Measurements from ENCODE around the gene LAMA3.

DNA sequence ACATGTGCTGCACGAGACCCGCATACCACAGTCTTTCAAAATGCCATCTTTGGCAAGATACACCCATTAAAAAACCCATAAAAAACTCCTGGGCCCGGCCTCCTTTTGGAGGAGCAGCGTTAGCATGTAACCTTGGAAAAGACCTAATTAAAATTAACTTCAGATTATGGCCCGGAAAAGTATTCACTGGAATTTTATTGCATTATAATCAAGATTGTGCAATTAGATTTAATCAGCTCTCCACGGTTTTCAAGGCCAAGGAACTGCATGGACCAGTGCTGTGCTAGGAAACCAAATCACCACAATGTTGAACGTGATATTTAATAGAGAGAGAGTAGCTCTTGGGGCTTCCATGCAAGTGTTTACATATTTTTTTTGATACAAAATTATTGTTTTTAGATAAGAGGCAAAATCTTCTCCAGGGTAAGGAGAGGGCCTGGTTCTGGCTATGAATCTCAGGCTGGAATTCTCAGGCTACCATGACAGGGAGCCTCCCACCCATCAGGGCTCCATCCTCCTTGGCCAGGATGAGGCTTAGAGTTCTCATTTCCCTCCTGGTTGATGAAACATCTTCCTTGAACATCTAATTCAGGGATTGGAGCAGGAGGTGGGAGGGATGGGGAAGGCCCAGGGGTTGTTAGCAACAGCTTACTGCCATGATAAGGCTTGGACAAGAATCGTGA, 243.3 kb downstream of the LAMA3 start:
- TF ChIP-seq, protein P1, sequence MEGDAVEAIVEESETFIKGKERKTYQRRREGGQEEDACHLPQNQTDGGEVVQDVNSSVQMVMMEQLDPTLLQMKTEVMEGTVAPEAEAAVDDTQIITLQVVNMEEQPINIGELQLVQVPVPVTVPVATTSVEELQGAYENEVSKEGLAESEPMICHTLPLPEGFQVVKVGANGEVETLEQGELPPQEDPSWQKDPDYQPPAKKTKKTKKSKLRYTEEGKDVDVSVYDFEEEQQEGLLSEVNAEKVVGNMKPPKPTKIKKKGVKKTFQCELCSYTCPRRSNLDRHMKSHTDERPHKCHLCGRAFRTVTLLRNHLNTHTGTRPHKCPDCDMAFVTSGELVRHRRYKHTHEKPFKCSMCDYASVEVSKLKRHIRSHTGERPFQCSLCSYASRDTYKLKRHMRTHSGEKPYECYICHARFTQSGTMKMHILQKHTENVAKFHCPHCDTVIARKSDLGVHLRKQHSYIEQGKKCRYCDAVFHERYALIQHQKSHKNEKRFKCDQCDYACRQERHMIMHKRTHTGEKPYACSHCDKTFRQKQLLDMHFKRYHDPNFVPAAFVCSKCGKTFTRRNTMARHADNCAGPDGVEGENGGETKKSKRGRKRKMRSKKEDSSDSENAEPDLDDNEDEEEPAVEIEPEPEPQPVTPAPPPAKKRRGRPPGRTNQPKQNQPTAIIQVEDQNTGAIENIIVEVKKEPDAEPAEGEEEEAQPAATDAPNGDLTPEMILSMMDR (tag by site-specific recombination; IDR thresholded peaks at IDR 0.05), result no peak
- TF ChIP-seq, protein P2, sequence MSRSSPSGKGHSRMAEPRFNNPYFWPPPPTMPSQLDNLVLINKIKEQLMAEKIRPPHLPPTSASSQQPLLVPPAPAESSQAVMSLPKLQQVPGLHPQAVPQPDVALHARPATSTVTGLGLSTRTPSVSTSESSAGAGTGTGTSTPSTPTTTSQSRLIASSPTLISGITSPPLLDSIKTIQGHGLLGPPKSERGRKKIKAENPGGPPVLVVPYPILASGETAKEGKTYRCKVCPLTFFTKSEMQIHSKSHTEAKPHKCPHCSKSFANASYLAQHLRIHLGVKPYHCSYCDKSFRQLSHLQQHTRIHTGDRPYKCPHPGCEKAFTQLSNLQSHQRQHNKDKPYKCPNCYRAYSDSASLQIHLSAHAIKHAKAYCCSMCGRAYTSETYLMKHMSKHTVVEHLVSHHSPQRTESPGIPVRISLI (tag by site-specific recombination; IDR thresholded peaks at IDR 0.05), result no peak
- TF ChIP-seq RBAK (tag by site-specific recombination; IDR thresholded peaks at IDR 0.05) (no peak), ZNF354C (tag by site-specific recombination; IDR thresholded peaks at IDR 0.05; ENCODE audit: borderline replicate concordance, low read depth) (no peak), ZNF146 (tag by site-specific recombination; IDR thresholded peaks at IDR 0.05) (no peak), REPIN1 (tag by site-specific recombination; IDR thresholded peaks at IDR 0.05; ENCODE audit: low read depth) (no peak), ZNF561 (tag by site-specific recombination; IDR thresholded peaks at IDR 0.05; ENCODE audit: borderline replicate concordance) (no peak), ZNF335 (tag by site-specific recombination; conservative IDR thresholded peaks at IDR 0.05) (no peak), TRIM28 (IDR thresholded peaks at IDR 0.05; ENCODE audit: borderline replicate concordance, low read length) (no peak), ZNF658 (tag by site-specific recombination; IDR thresholded peaks at IDR 0.05) (no peak), TCF7L2 (IDR thresholded peaks at IDR 0.05; ENCODE audit: borderline replicate concordance, low read depth, low read length) (no peak)
- TF ChIP-seq, protein P3, sequence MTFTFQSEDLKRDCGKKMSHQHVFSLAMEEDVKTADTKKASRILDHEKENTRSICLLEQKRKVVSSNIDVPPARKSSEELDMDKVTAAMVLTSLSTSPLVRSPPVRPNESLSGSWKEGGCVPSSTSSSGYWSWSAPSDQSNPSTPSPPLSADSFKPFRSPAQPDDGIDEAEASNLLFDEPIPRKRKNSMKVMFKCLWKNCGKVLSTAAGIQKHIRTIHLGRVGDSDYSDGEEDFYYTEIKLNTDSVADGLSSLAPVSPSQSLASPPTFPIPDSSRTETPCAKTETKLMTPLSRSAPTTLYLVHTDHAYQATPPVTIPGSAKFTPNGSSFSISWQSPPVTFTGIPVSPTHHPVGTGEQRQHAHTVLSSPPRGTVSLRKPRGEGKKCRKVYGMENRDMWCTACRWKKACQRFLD (tag by site-specific recombination; IDR thresholded peaks at IDR 0.05), result no peak
- TF ChIP-seq, protein P4, sequence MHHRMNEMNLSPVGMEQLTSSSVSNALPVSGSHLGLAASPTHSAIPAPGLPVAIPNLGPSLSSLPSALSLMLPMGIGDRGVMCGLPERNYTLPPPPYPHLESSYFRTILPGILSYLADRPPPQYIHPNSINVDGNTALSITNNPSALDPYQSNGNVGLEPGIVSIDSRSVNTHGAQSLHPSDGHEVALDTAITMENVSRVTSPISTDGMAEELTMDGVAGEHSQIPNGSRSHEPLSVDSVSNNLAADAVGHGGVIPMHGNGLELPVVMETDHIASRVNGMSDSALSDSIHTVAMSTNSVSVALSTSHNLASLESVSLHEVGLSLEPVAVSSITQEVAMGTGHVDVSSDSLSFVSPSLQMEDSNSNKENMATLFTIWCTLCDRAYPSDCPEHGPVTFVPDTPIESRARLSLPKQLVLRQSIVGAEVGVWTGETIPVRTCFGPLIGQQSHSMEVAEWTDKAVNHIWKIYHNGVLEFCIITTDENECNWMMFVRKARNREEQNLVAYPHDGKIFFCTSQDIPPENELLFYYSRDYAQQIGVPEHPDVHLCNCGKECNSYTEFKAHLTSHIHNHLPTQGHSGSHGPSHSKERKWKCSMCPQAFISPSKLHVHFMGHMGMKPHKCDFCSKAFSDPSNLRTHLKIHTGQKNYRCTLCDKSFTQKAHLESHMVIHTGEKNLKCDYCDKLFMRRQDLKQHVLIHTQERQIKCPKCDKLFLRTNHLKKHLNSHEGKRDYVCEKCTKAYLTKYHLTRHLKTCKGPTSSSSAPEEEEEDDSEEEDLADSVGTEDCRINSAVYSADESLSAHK (tag by site-specific recombination; IDR thresholded peaks at IDR 0.05), result no peak
